Medulla oblongata (tissue), 1 donor: ENCODE measurements around the gene DNAH5.
A peak's percentile ranks its signal among the peaks of the same experiment; 100 is the strongest.

ENCODE experiments used
- DNase-seq: peaks from one replicate; pipeline ENCODE4 v3.0.0-alpha.2; 2015; ENCODE audit errors: extremely low spot score

DNAH5 gene

GRCh38 chr5:13704396-13704795, 240.1 kb downstream of the DNAH5 start:
- DNase-seq = no peak

- DNase-seq = no peak
These were observed 243.9 kb downstream of the DNAH5 start for GRCh38 chr5:13700626-13701025.

- DNase-seq = no peak
These were observed 245.6 kb downstream of the DNAH5 start for GRCh38 chr5:13698885-13699284.

GRCh38 chr5:13695076-13695712, 249.3 kb downstream of the DNAH5 start:
- no peak for DNase-seq

GRCh38 chr5:13692172-13692571, 252.3 kb downstream of the DNAH5 start:
- no peak for DNase-seq

GRCh38 chr5:13676531-13676930, 268.0 kb downstream of the DNAH5 start:
- DNase-seq = no peak

GRCh38 chr5:13674391-13674790, 270.1 kb downstream of the DNAH5 start:
- DNase-seq = no peak

- no peak for DNase-seq
These were observed 271.0 kb downstream of the DNAH5 start for GRCh38 chr5:13673511-13673910.

- DNase-seq = no peak
These were observed 280.1 kb downstream of the DNAH5 start for GRCh38 chr5:13664377-13664776.

GRCh38 chr5:13662626-13663025, 281.9 kb downstream of the DNAH5 start:
- DNase-seq = no peak

GRCh38 chr5:13661272-13661671, 283.2 kb downstream of the DNAH5 start:
- peak; percentile 33 for DNase-seq

- no peak for DNase-seq
These were observed 284.4 kb downstream of the DNAH5 start for GRCh38 chr5:13660072-13660471.

GRCh38 chr5:13659391-13659790, 285.1 kb downstream of the DNAH5 start:
- no peak for DNase-seq

GRCh38 chr5:13658761-13659160, 285.7 kb downstream of the DNAH5 start:
- no peak for DNase-seq

GRCh38 chr5:13658152-13658551, 286.3 kb downstream of the DNAH5 start:
- DNase-seq = no peak

- no peak for DNase-seq
These were observed 290.8 kb downstream of the DNAH5 start for GRCh38 chr5:13653709-13654108.

- no peak for DNase-seq
These were observed 294.8 kb downstream of the DNAH5 start for GRCh38 chr5:13649656-13650055.

GRCh38 chr5:13648822-13649221, 295.7 kb downstream of the DNAH5 start:
- DNase-seq = no peak

GRCh38 chr5:13643734-13644133, 300.8 kb downstream of the DNAH5 start:
- no peak for DNase-seq

GRCh38 chr5:13643196-13643595, 301.3 kb downstream of the DNAH5 start:
- DNase-seq = no peak
